ENCODE data around the gene CHMP1B.
"Not testable (repeated sequence)": the region's sequence is repeated elsewhere in the genome, so short reads cannot be mapped to it uniquely, and the experiment has no call there.

CHMP1B gene

DNA sequence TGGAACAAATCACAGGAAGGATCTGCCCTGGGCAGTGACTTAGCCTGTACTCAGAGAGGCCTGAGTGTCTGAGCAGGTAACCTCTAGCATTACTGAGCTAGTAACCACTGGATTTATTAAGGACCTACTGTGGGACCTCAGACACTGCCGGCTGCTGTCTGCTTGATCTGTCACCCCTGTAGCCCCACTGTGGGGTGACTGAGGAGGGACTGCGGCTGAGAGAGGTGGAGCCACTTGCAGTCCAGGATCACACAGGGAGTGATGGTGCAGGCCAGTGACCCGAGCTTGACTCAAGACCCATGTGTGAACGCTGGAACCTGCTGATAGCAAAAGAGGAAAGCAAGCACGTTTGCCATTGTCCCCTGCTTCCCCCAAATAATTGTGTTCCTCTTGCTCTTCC lies 15.6 kb downstream of the CHMP1B start:
- DNase-seq = no peak

DNA sequence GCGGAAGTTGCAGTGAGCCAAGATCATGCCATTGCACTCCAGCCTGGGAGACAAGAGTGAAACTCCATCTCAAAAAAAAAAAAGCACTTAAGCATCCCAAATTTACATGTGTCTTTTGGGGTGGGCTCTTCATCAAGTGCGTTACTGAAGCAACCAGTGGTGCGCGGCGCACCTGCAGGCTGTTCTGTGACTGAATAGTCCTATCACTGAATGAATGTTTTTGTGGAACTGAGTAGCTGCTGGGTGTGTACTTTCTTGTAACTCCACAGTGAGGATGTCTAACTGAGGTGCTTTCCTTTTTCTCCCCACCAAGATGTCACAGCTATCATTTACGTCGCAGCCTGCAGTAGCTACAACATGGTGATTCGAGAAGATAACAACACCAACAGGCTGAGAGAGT lies 17.0 kb downstream of the CHMP1B start:
- no peak for DNase-seq

DNA sequence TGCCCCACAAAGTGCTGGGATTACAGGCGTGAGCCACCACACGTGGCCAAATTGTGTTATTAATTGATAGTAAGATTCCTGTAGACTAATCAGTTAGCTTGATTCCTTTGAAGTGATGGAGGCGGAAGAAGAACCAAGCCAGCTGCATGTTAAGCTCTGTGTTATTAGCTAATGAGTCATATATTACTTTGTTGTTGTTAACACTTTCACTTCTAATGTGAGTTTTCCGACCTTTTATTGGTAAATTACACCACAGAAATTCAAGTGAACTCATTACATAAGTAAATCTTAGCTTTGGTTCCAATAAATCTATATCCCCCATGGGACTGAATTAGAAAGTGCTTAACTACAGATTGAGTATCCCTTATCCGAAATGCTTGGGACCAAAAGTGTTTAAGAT lies 20.3 kb downstream of the CHMP1B start:
- no peak for DNase-seq

DNA sequence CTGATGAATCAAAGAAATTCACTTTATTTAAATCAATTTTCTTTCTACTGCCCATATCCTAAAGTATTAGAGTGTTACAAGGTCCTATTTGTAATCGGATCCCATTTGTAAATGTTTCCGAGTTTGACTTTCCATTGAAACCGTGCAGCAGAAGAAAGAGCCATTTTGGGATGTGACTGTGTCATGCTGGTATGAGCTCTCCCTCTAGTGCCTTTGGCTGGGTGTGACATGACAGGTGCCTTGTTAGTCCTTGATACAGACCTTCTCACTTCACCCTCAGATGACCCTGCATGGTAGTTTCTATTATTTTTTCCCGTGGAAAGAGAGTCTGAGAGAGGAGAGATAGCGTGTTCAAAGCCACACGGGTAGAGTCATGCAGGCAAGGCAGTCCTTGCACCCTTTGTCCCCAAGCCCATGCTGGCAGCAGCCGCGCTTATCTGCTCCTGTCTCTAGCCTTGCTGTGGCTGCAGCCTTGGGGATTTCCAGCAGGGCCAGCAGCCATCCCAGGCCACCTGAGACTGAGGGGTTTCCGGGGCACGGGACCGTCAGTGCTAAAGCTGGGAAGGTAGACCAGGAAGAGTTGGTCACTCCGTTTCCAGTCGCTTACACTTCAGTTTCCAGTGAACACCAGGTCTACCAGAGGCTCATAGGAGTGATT lies 21.4 kb downstream of the CHMP1B start:
- peak in 1 of 56 donors; percentile 18 for DNase-seq

DNA sequence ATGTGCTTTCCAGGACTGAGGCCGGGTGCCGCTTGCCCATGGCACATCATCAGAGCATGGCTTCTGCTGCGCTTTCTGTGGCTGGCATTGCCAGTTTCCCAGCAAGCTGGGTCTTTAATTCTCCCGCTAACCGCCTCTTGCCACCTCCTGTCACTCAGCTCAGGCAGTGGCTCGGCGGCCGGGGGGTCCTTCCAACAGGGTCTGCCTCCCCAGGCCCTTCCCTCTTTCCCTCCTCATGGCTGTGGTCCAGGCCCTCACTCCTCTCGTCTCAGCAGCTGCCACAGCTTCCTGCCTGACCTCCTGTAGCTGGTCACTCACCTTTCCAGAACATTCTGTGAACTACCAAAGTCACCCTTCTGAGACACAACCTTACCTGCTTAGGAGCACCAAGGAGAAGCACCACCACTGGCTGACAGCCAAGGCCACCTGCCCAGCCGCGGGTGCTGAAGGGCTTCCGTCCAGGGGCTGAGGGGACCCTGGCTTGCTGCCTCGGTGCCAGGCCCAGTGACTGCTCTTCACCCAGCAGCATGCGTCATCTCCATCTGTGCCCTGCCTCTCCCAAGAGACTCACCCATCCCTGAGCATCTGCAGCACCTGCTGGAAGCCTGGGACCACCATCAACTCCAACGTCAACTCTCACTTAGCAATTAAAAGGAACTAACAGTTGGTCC lies 22.6 kb downstream of the CHMP1B start:
- no peak for DNase-seq

DNA sequence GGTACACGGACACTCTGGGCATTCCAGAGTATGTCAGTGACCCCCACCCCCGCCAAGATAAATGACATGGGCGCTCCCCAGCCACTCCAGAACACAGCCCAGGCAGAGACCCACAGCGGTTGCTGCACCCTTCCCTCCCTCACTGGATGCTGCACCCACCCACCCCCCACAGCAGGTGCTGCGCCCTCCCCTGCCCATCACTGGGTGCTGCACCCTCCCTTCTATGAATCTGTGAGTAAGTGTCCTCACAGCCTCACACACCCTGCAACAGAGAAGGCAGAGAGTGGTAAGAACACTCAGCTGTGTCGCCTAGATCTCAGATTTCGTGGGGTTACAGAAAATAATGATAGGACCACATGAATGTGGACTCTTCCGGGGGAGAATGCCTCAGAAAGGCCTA lies 23.5 kb downstream of the CHMP1B start:
- DNase-seq = no peak

DNA sequence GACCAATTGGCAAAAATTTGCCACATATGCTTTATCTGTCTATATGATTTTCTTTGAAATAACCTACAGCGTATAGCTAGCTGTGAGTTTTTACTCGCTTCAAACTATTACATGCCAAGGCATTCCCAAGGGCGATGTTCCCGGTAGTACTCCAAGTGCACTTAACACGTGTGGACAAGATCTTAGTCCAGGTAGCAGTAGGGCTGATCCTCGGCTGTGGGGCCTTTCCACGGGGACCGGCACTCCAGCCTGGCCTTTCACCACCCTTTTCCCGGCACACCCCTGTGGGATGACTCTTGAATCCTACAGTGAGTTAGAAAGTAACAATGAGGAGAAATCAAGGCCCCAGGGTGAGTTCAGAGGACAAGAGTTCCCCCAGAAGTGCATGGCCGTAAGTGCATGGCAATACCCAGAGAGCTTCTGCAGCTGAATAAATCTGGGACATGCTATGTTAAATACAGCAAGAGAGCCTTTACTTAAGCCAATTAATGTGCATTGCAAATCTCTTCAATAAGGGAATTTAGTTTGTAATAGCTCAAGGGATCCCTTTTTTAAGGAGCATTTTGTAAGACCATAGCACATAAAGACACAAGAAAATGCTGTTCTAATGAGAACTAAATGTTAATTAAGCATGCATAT lies 26.4 kb downstream of the CHMP1B start:
- no peak for DNase-seq

DNA sequence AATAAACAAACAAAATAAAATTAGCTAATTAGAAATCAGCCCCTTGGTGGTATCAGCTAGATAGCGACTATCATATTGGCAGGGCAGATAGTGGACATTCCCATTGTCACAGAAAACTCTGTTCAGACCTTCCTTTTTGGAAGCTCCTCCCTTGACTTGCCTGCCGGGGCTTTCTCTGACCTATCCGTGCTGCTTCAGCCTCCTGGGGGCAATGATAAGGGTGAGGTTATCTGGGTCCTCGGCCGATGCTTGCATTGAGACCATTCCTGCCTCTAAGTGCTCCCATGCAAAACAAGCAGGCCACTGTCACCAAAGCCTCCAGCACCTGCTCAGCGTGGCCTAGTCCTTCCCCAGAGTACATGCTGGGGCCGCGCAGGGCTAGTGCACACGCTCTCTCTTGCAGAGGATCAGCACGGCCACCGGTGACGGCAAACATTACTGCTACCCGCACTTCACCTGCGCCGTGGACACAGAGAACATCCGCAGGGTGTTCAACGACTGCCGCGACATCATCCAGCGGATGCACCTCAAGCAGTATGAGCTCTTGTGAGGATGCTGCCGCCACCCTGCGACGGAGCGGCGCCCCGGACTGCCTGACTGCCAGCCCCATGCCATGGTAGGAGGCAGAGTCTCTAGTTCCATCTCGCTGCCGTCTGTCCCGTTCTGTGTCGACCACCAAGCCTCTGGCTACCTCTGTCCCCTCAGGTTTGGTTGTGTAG lies 29.5 kb downstream of the CHMP1B start:
- DNase-seq = no peak

DNA sequence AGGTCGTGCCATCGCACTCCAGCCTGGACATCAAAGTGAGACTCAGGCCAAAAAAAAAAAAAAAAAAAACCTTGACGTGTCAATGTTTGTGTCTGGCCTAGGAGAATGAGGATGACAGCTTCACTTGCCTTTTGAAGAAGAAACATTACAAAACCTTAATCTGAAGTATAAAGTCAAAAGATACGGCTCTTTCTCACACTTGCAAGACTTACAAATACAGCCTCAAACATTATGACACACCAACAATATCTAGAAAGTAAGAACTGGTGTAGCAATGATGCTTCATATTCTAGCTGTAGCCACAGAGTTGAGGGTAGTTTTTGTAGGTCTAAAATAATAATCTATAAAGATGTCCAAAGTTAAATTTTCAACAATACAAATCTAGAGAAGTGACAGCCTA lies 31.4 kb downstream of the CHMP1B start:
- no peak for DNase-seq

DNA sequence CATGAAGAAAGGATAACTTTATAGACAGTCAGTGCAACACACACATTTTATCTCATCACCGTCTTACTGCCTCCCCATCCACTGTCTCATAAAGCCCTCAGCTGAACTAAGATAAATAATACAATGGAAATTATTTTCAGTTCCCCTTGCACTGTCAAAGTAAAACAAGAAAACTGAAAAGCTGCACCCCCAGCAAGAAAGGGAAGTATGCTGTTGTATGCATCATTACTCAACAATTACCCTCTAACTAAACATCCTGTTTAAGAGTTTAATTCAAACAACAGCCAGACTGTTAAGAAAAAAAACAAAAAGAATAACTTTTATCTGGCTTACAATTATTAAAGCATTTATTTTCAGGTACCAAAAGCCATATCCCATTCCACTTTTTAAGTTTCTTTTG lies 31.9 kb downstream of the CHMP1B start:
- no peak for DNase-seq

DNA sequence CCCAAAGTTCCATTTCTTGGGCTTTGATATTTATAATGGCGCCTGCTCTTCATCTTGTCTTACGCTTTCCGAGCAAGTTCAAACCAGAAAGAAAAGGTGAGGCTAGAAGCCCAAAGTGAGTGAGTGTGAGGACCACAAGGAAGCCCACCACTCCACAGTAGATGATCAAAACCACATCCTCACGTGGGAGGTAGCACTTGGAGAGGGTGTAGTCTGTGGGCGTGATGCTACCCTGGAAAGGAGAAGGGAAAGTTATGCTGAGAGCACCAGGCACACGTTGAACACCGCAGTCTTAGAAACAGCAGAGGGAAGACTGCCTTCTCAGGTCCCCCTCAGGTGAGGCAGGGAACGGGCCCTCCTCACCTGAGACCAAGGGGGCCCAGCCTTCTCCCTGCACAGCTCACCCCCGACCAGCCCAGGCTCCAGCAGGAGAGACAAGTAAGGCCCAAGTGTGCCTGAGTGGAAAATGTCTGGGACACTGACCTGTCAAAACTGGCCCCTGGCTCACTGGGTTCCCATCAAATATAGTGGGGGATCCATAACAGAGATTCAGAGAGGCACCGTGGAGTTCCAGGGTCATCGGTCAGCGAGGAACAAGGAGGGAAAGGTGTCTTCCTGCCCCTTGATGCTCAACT lies 33.3 kb downstream of the CHMP1B start:
- DNase-seq = no peak

DNA sequence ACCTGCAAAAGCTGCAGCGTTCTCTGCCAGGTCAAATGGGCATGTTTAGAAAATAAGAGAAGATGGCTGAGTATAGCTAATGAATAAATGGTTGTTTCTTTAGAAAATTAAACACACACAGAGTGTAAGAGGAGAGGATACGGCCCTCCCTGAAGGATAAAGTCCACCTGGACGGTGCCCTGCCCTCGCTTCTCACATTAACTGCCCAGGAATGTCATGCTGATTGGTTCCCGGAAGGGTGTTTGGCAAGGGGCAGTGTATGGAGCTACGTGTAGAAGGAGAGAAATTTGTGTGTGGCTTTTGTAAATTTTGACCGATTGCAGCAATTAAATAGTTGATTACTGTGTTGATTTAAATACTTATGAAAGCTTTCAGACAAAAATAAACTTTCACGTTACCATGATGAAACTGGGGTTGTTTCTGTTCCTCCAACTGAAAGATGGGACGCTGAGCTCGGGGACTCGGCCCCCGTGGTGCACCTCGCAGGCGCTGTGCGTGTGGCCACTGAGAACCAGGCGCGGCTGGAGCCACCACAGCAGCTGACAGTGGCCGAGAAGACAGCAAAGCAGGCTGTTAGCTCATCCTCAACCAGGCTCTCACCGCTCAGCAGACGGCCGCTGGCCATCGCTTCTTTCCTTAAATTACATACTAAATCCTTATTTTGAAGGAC lies 34.2 kb downstream of the CHMP1B start:
- DNase-seq = peak in 9 of 56 donors; percentile 6 to 48 (median 24)

DNA sequence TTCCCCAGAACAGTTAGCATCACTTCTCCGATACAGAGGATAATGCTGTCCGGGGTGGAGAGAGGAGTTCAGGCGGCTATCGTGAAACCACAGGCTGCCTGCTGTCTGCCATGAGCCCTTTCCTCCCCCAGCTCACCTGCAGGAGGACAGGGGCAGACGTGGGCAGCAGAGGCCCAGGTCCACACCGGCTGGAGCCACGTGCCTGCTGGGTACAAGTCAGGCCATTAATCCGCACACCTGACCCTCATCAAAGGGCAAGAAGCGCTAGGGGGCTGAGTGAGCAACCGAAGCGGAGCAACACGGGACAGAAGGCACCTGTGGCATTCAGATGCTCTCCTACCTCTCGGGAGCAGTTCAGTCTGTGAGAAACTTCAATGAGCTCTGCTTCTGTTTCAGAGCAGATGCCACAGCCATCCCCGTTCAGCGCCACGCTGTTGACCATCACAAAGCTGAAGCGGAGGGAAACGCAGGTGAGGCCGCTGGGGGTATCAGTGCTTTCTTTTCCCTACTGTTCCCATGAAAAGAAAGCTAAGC lies 35.4 kb downstream of the CHMP1B start:
- DNase-seq = no peak

DNA sequence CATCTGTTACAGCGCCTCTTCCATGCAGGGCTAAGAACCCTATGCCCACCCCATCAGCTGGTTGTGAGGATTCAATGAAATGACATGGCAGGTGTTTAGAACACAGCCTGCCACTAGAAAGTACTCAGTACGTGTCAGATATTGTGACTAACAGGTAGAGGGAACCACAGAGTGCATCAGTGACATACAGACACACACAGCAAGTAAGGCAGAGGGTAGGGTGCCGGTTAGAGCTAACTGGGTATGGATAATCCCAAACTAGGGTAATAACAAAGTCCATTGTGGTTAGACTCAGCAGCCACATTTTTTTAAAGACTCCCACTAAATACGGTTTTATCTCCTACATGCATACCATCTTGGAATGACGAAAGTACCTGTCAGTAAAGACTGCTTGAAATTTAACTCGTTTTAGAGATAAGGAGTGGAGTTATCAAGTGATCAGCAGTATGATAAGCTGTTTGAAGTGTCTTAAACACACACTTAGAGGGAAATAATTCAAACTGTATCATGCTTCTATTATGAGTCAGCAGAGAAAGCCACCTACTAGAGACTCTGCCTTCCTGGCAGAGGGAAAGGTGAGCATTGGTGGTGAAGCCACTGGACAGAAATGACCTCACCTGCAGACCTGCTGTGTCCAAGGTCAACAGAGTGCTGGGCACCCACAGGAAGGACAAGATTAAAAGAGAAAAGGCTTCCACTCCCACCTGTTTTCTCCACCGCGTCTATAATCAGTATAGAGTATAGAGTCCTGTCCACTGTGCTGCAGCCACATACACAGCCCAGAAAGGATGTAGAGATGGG lies 36.3 kb downstream of the CHMP1B start:
- DNase-seq = no peak

DNA sequence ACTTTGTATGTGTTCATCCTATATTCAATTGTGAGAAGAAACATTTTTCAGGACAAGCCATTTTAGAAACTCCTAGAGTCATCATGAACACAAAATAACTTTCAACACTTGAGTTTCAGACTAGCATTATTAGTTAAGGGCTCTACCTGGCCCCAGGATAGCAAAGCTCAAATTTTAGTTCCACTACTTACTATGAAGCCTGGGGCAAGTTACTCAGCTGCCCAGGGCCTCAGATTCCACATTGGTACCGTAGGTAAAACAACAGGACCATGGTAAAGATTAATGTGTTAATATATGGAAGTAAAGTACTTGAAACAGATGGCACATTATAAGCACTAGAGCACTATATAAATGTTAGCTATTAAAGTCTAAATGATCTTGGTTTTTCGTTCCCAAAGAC lies 37.5 kb downstream of the CHMP1B start:
- DNase-seq = no peak

DNA sequence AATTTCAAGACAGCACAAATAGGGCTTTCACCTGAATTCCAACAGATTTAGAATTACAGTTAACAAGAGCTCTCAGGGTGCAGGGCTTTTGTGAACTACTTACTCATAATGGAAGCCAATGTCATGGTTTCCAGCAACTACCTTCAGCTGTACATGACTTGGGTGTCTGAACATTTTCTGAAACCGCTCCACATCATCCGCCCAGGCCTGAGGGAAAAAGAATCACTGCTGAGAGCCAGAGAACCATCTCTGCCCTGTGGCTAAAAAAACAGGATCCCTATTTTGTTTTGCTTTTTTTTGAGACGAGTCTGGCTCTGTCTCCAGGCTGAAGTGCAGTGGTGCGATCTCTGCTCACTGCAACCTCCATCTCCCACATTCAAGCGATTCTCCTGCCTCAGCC lies 38.1 kb downstream of the CHMP1B start:
- DNase-seq = no peak

DNA sequence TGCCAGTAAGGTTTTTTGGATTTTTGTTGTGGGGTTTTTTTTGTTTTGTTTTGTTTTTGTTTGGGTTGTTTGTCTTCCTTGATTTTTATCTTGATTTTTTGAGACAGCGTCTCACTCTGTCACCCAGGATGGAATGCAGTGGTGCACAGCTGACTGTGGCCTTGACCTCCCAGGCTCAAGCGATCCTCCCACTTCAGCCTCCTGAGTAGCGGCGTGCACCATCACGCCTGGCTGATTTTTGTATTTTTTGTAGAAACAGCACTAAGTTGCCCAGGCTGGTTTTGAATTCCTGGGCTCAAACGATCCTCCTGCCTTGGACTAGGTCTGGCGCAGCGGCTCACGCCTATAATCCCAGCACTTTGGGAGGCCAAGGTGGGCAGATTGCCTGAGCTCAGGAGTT lies 40.5 kb downstream of the CHMP1B start:
- DNase-seq = no peak

DNA sequence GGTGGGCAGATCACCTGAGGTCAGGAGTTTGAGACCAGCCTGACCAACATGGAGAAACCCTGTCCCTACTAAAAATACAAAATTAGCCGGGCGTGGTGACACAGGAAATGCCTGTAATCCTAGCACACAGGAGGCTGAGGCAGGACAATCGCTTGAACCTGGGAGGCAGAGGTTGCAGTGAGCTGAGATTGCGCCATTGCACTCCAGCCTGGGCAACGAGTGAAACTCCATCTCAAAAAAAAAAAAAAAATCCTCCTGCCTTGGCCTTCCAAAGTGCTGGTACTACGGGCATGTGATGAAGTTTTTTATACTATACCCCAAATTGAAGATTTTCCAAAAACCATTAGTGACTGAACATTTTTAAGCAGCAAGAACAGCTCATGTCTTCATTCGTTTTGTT lies 41.2 kb downstream of the CHMP1B start:
- not testable (repeated sequence) for DNase-seq

DNA sequence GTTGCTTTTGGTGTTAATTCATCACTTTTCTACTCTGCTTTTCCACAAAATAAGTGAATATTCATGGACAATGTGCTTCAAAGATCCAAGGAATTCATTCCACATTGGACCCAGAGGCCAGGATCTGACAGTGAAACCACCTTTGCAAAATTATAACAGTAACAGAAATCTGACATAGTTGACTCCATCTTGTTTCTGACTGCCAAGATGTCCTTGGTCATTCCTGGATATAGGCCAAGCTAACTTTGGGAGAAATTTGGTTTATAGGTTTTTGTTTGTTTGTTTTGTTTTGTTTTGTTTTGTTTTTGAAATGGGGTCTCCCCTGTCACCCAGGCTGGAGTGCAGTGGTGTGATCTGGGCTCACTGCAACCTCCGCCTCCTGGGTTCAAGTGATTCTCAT lies 46.6 kb downstream of the CHMP1B start:
- DNase-seq = no peak

DNA sequence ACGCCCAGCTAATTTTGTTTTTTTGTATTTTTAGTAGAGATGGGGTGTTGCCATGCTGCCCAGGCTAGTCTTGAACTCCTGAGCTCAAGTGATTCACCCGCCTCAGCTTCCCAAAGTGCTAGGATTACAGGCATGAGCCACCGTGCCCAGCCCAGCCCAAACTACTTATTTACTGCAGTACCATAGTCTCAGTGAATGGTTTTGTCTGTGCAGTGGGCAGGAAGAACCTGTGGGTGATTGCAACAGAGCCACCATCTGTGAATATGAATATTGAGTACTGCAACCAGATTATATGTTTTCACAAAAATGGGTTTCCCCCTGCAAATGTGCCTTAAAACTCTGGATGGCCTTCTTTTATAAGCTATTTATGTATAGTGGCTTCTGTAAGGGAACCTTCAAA lies 47.9 kb downstream of the CHMP1B start:
- DNase-seq = no peak
